H9 (cell line): Measurements from ENCODE around the gene ENPP7. TPM values are rescaled to one million over a fixed set of nuclear protein-coding genes. Genes with fewer than 3 reads are reported as not detected.

ENCODE experiments used
- DNase-seq: peaks from one replicate; pipeline ENCODE4 v3.0.0-alpha.2; 2017
- H2AFZ ChIP-seq: one replicate; pipeline ENCODE4 v1.6.1; 2013; ENCODE audit warnings: mild to moderate bottlenecking, low read length, control low read depth, moderate library complexity
- H2AK5ac ChIP-seq: 2 replicates; pipeline ENCODE4 v1.6.1; 2013; ENCODE audit warnings: low read length, control low read depth, mixed read lengths; ENCODE audit not compliant: insufficient read length
- H2BK120ac ChIP-seq: one replicate; pipeline ENCODE4 v1.6.1; 2013; ENCODE audit warnings: low read depth, mild to moderate bottlenecking, low read length, control low read depth, inconsistent platforms; ENCODE audit not compliant: poor library complexity, severe bottlenecking
- H2BK12ac ChIP-seq: 2 replicates; pipeline ENCODE4 v1.6.1; 2013; ENCODE audit warnings: low read length, control low read depth, mixed read lengths, low read depth; ENCODE audit not compliant: insufficient read length
- H2BK15ac ChIP-seq: 2 replicates; pipeline ENCODE4 v1.6.1; 2013; ENCODE audit warnings: low read depth, low read length, control low read depth
- H2BK20ac ChIP-seq: one replicate; pipeline ENCODE4 v1.6.1; 2013; ENCODE audit warnings: low read depth, mild to moderate bottlenecking, low read length, control low read depth, inconsistent platforms; ENCODE audit not compliant: poor library complexity, severe bottlenecking
- H2BK5ac ChIP-seq: 2 replicates; pipeline ENCODE4 v1.6.1; 2013; ENCODE audit warnings: low read length, control low read depth, mixed read lengths; ENCODE audit not compliant: insufficient read length
- H3K14ac ChIP-seq: 2 replicates; pipeline ENCODE4 v1.6.1; 2013; ENCODE audit warnings: low read length, control low read depth; ENCODE audit not compliant: insufficient read depth
- H3K18ac ChIP-seq: 2 replicates; pipeline ENCODE4 v1.6.1; 2013; ENCODE audit warnings: low read depth, mild to moderate bottlenecking, mixed read lengths, low read length, control low read depth; ENCODE audit not compliant: insufficient read length
- H3K23ac ChIP-seq: 2 replicates; pipeline ENCODE4 v1.6.1; 2013; ENCODE audit warnings: low read length, control low read depth, mixed read lengths, low read depth; ENCODE audit not compliant: insufficient read length
- H3K23me2 ChIP-seq: 2 replicates; pipeline ENCODE4 v1.6.1; 2013; ENCODE audit warnings: low read depth, mild to moderate bottlenecking, mixed read lengths, low read length, control low read depth; ENCODE audit not compliant: insufficient read length, poor library complexity, severe bottlenecking
- H3K27ac ChIP-seq: 2 replicates; pipeline ENCODE4 v1.5.1; 2013; ENCODE audit warnings: low read length, control low read depth, mixed read lengths, low read depth; ENCODE audit not compliant: insufficient read length
- H3K27me3 ChIP-seq: 2 replicates; pipeline ENCODE4 v1.6.1; 2013; ENCODE audit warnings: low read length, control low read depth, inconsistent platforms; ENCODE audit not compliant: insufficient read depth
- H3K4ac ChIP-seq: 2 replicates; pipeline ENCODE4 v1.6.1; 2013; ENCODE audit warnings: low read depth, mild to moderate bottlenecking, control low read depth, inconsistent platforms, low read length, moderate library complexity
- H3K4me1 ChIP-seq: 2 replicates; pipeline ENCODE4 v1.6.1; 2013; ENCODE audit warnings: low read length, control low read depth, inconsistent platforms; ENCODE audit not compliant: insufficient read depth
- H3K4me2 ChIP-seq: 2 replicates; pipeline ENCODE4 v1.6.1; 2013; ENCODE audit warnings: low read length, control low read depth, mixed read lengths; ENCODE audit not compliant: insufficient read length, insufficient read depth
- H3K56ac ChIP-seq: 2 replicates; pipeline ENCODE4 v1.6.1; 2013; ENCODE audit warnings: low read depth, mild to moderate bottlenecking, mixed read lengths, low read length, control low read depth; ENCODE audit not compliant: insufficient read length
- H3K79me1 ChIP-seq: 2 replicates; pipeline ENCODE4 v1.6.1; 2013; ENCODE audit warnings: low read depth, mild to moderate bottlenecking, moderate library complexity, low read length, control low read depth, inconsistent platforms; ENCODE audit not compliant: insufficient read depth, poor library complexity, severe bottlenecking
- H3K79me2 ChIP-seq: 2 replicates; pipeline ENCODE4 v1.6.1; 2013; ENCODE audit warnings: low read length, control low read depth, inconsistent platforms; ENCODE audit not compliant: insufficient read depth
- H3K9ac ChIP-seq: 2 replicates; pipeline ENCODE4 v1.6.1; 2013; ENCODE audit warnings: low read length, control low read depth, mixed read lengths; ENCODE audit not compliant: insufficient read length; ENCODE audit errors: extremely low read depth
- H3K9me3 ChIP-seq: one replicate; pipeline ENCODE4 v1.6.1; 2013; ENCODE audit warnings: low read depth, low read length, inconsistent platforms; ENCODE audit not compliant: control insufficient read depth
- H3T11ph ChIP-seq: one replicate; pipeline ENCODE4 v1.6.1; 2013; ENCODE audit warnings: mild to moderate bottlenecking, low read length, control low read depth, inconsistent platforms
- H4K20me1 ChIP-seq: one replicate; pipeline ENCODE4 v1.6.1; 2013; ENCODE audit not compliant: control insufficient read depth, insufficient read length, insufficient read depth
- H4K5ac ChIP-seq: 2 replicates; pipeline ENCODE4 v1.6.1; 2013; ENCODE audit warnings: low read depth, mild to moderate bottlenecking, mixed read lengths, low read length, control low read depth; ENCODE audit not compliant: insufficient read length
- H4K8ac ChIP-seq: replicated peaks from 2 replicates; pipeline ENCODE4 v1.6.1; 2013; ENCODE audit warnings: low read length, control low read depth, mixed read lengths, low read depth; ENCODE audit not compliant: insufficient read length
- H4K91ac ChIP-seq: 2 replicates; pipeline ENCODE4 v1.6.1; 2013; ENCODE audit warnings: low read depth, mild to moderate bottlenecking, moderate library complexity, mixed read lengths, low read length, control low read depth; ENCODE audit not compliant: insufficient read length
- H3K27ac Mint-ChIP-seq, 3 experiments: 2 replicates in 2 of 3; 3 replicates in 1 of 3; pipeline ENCODE4 v1.8.0; 2020 to 2021; ENCODE audit warnings: mixed read lengths in 3 of 3, mild to moderate bottlenecking in 1 of 3, moderate library complexity in 1 of 3
- H3K27me3 Mint-ChIP-seq: 2 replicates; pipeline ENCODE4 v1.8.0; 2021; ENCODE audit warnings: low read depth, mild to moderate bottlenecking, moderate library complexity, mixed read lengths
- H3K36me3 Mint-ChIP-seq, 3 experiments: 2 replicates in 2 of 3; 3 replicates in 1 of 3; pipeline ENCODE4 v1.8.0; 2020 to 2021; ENCODE audit warnings: low read depth in 3 of 3, mixed read lengths in 3 of 3; ENCODE audit not compliant: insufficient read depth in 1 of 3
- H3K4me1 Mint-ChIP-seq, 2 experiments: 2 replicates each; pipeline ENCODE4 v1.8.0; 2020; ENCODE audit warnings: mixed read lengths in 2 of 2
- H3K4me3 Mint-ChIP-seq, 2 experiments: 2 replicates in 1 of 2; 3 replicates in 1 of 2; pipeline ENCODE4 v1.8.0; 2020 to 2021; ENCODE audit warnings: mild to moderate bottlenecking in 2 of 2, mixed read lengths in 2 of 2, moderate library complexity in 1 of 2
- H3K9me3 Mint-ChIP-seq, 2 experiments: 2 replicates in 1 of 2; 3 replicates in 1 of 2; pipeline ENCODE4 v1.8.0; 2020; ENCODE audit warnings: mild to moderate bottlenecking in 2 of 2, mixed read lengths in 2 of 2, moderate library complexity in 1 of 2
- WGBS: extraction: QIAGEN DNeasy Blood & Tissue Kit; methylation state at CpG from one replicate; pipeline ENCODE4 v1.1.7; 2013; ENCODE audit warnings: missing lambda C conversion rate, low lambda C conversion rate, mixed read lengths; ENCODE audit not compliant: insufficient read length; ENCODE audit errors: extremely low coverage; 5-methylcytosine and 5-hydroxymethylcytosine counted together
- total RNA-seq: library from RNA; stranded (reverse); gene quantifications from 2 replicates; pipeline ENCODE4 v1.2.1, GENCODE V29; 2021
- TF ChIP-seq, protein P1 (sequence below): fragments of 200-600 bp; sonication (generic); conservative IDR thresholded peaks from 3 replicates; pipeline ENCODE4 v1.8.0; 2021; ENCODE audit warnings: antibody characterized with exemption, mild to moderate bottlenecking

The ENPP7 gene
- total RNA-seq, 1 experiment from 2014 or later, result not detected

DNA sequence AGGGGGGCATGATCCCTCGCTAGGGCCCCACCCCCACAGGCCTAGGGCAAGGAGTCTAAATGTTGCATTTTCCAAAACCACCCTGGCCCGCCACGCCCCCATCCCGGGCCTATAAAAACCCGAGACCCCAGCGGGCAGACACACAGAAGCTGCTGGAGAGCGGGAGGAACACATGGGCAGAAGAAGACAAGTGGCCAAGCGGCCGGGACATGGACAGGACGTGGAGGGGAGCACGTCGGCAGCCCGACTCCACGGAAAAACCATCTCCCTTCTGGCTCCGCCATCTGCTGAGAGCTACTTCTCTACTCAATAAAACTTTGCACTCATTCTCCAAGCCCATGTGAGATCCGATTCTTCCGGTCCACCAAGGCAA is 34.1 kb upstream of the ENPP7 start:
- no CpG with 5 or more reads among the region's 17 CpGs for WGBS
- Histone ChIP-seq H3K56ac (no peak overlapping the region), H3K14ac (no peak overlapping the region), H3K9ac (no peak overlapping the region), H3K4ac (no peak overlapping the region), H4K20me1 (no peaks in the 10 kb centered on the region), H3K27me3 (no peaks in the 10 kb centered on the region), H3K4me2 (no peak overlapping the region), H2BK5ac (no peak overlapping the region), H2AFZ (no peak overlapping the region), H3T11ph (no peak overlapping the region), H4K8ac (no peak overlapping the region), H3K18ac (no peak overlapping the region), H2AK5ac (no peak overlapping the region), H3K27ac (no peak overlapping the region), H4K5ac (no peak overlapping the region), H3K23me2 (no peaks in the 10 kb centered on the region), H3K79me1 (no peaks in the 10 kb centered on the region), H3K79me2 (no peaks in the 10 kb centered on the region), H3K4me1 (peaks cover 6% of the 10 kb centered on the region; the same call in 1 of the 2 replicates), H2BK120ac (no peak overlapping the region), H3K23ac (no peak overlapping the region), H4K91ac (no peak overlapping the region), H2BK15ac (no peak overlapping the region), H2BK12ac (no peak overlapping the region), H3K9me3 (no peaks in the 10 kb centered on the region), H2BK20ac (no peak overlapping the region)
- Mint-ChIP-seq H3K36me3 (no peaks in the 10 kb centered on the region), H3K9me3 (no peaks in the 10 kb centered on the region; a peak in 1 of 5 replicates), H3K4me1 (peaks cover 33 to 63% of the 10 kb centered on the region in 2 experiments), H3K27me3 (peaks cover 7% of the 10 kb centered on the region), H3K4me3 (no peak overlapping the region), H3K27ac (peak overlapping the region in 1 of 3 experiments; percentile 9; a peak in 2 of 7 replicates)
- no peak for DNase-seq
- TF ChIP-seq, protein P1, sequence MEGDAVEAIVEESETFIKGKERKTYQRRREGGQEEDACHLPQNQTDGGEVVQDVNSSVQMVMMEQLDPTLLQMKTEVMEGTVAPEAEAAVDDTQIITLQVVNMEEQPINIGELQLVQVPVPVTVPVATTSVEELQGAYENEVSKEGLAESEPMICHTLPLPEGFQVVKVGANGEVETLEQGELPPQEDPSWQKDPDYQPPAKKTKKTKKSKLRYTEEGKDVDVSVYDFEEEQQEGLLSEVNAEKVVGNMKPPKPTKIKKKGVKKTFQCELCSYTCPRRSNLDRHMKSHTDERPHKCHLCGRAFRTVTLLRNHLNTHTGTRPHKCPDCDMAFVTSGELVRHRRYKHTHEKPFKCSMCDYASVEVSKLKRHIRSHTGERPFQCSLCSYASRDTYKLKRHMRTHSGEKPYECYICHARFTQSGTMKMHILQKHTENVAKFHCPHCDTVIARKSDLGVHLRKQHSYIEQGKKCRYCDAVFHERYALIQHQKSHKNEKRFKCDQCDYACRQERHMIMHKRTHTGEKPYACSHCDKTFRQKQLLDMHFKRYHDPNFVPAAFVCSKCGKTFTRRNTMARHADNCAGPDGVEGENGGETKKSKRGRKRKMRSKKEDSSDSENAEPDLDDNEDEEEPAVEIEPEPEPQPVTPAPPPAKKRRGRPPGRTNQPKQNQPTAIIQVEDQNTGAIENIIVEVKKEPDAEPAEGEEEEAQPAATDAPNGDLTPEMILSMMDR, result no peak
